GM12878 (cell line): Measurements from ENCODE around the gene ABHD15. TPM values are rescaled to one million over a fixed set of nuclear protein-coding genes. Genes with fewer than 3 reads are reported as not detected.

Experiments
- ATAC-seq: fragments of 200-7000 bp; cut with Tn5 transposase; 3 replicates; pipeline ENCODE4 v1.9.1; 2020; ENCODE audit warnings: mild to moderate bottlenecking, moderate library complexity
- BruUV-seq: library from RNA; stranded (reverse); fragments of 400-500 nt; replicated peaks from 2 replicates; lab custom pipeline; 2021; lab: Mats Ljungman, UMichigan
- CTCF ChIA-PET: fragments of 300-600 bp; sonication (Branson Sonifier 250); formaldehyde crosslinking; extraction: SDS; loops from one replicate; lab custom pipeline; 2021; ENCODE audit warnings: inconsistent platforms; lab: Yijun Ruan, JAX
- POLR2A ChIA-PET: fragments of 350-600 bp; formaldehyde crosslinking; extraction: SDS; loops from one replicate; lab custom pipeline; 2021; ENCODE audit warnings: inconsistent platforms; lab: Charles Lee
- RAD21 ChIA-PET: fragments of 300-600 bp; sonication (Branson Sonifier 250); formaldehyde crosslinking; loops from one replicate; lab custom pipeline; 2023; ENCODE audit warnings: antibody characterized with exemption; ENCODE audit not compliant: unreplicated experiment; lab: Charles Lee
- SMC1A ChIA-PET: fragments of 300-600 bp; sonication (Branson Sonifier 250); formaldehyde crosslinking; loops from one replicate; lab custom pipeline; 2023; ENCODE audit not compliant: unreplicated experiment, uncharacterized antibody; lab: Charles Lee
- DNase-seq: peaks from one replicate; pipeline ENCODE4 v3.0.0-alpha.2; 2011; ENCODE audit warnings: low read depth, low spot score
- FAIRE-seq: peaks from 3 replicates; lab custom pipeline; 2011; peaks lifted over from hg19 to GRCh38; lab: Jason Lieb, UNC
- H2AFZ ChIP-seq: 2 replicates; pipeline ENCODE4 v1.6.0; 2011; ENCODE audit warnings: low read depth, low read length, control low read depth; ENCODE audit not compliant: control insufficient read depth
- H3K27ac ChIP-seq: 2 replicates; pipeline ENCODE4 v1.5.1; 2011; ENCODE audit warnings: control low read depth; ENCODE audit not compliant: control insufficient read depth, insufficient read depth
- H3K27me3 ChIP-seq, 2 experiments: replicated peaks in 1 of 2; 2 replicates each; pipeline versions ENCODE4 v1.6.0 to v1.6.1; 2011; ENCODE audit warnings: low read length in 1 of 2; ENCODE audit not compliant: control insufficient read depth in 2 of 2, insufficient read depth in 2 of 2
- H3K36me3 ChIP-seq, 2 experiments: 2 replicates each; pipeline ENCODE4 v1.5.1; 2011; ENCODE audit warnings: low read length in 1 of 2; ENCODE audit not compliant: control insufficient read depth in 2 of 2, insufficient read depth in 2 of 2
- H3K4me1 ChIP-seq: 2 replicates; pipeline ENCODE4 v1.6.1; 2011; ENCODE audit warnings: mild to moderate bottlenecking, low read length, moderate library complexity, mixed read lengths; ENCODE audit not compliant: control insufficient read depth, insufficient read depth
- H3K4me2 ChIP-seq: 2 replicates; pipeline ENCODE4 v1.6.0; 2011; ENCODE audit warnings: control low read depth; ENCODE audit not compliant: control insufficient read depth, insufficient read depth
- H3K4me3 ChIP-seq: fragments of 200-600 bp; sonication (generic); 2 replicates; pipeline ENCODE4 v1.5.1; 2016
- H3K79me2 ChIP-seq: 2 replicates; pipeline ENCODE4 v1.6.0; 2011; ENCODE audit warnings: low read length; ENCODE audit not compliant: control insufficient read depth, insufficient read depth
- H3K9ac ChIP-seq: 2 replicates; pipeline ENCODE4 v1.8.0; 2011; ENCODE audit warnings: low read length, control low read depth, mixed read lengths; ENCODE audit not compliant: control insufficient read depth, insufficient read depth
- H3K9me3 ChIP-seq: replicated peaks from 3 replicates; pipeline ENCODE4 v1.5.1; 2011; ENCODE audit warnings: mild to moderate bottlenecking, low read length; ENCODE audit not compliant: control insufficient read depth, insufficient read depth
- H4K20me1 ChIP-seq: 2 replicates; pipeline ENCODE4 v1.6.0; 2011; ENCODE audit not compliant: control insufficient read depth, insufficient read depth
- BCL11A ChIP-seq: IDR thresholded peaks from 2 replicates; pipeline ENCODE4 v1.6.1; 2011; ENCODE audit warnings: low read depth, low read length
- CHD2 ChIP-seq: IDR thresholded peaks from 2 replicates; pipeline ENCODE4 v1.6.1; 2011; ENCODE audit warnings: low read depth, low read length, improper control_type of control experiment, borderline replicate concordance
- CTCF ChIP-seq, 3 experiments: IDR thresholded peaks in 2 of 3; conservative IDR thresholded peaks in 1 of 3; 2 replicates each; pipeline ENCODE4 v1.5.1; 2011; ENCODE audit warnings: low read depth in 3 of 3, low read length in 3 of 3, mild to moderate bottlenecking in 3 of 3, control low read depth in 2 of 3, moderate library complexity in 2 of 3, inconsistent platforms in 1 of 3, mixed read lengths in 1 of 3; ENCODE audit not compliant: control insufficient read depth in 2 of 3, insufficient read depth in 1 of 3; ENCODE audit errors: extremely low read depth in 1 of 3
- FOS ChIP-seq: IDR thresholded peaks from 3 replicates; pipeline ENCODE4 v1.6.1; 2011; ENCODE audit warnings: borderline replicate concordance; ENCODE audit not compliant: insufficient read length; ENCODE audit errors: extremely low read depth
- KAT2A ChIP-seq: conservative IDR thresholded peaks from 2 replicates; pipeline ENCODE4 v1.6.1; 2011; ENCODE audit warnings: low read depth, low read length; ENCODE audit not compliant: control insufficient read depth
- KDM1A ChIP-seq: fragments of 200-600 bp; sonication (generic); IDR thresholded peaks from 2 replicates; pipeline ENCODE4 v1.6.1; 2016; ENCODE audit warnings: borderline replicate concordance
- MLLT1 ChIP-seq: fragments of 450-650 bp; IDR thresholded peaks from 2 replicates; pipeline ENCODE4 v1.6.1; 2016; ENCODE audit warnings: mild to moderate bottlenecking
- POLR2AphosphoS5 ChIP-seq: IDR thresholded peaks from 2 replicates; pipeline ENCODE4 v1.6.1; 2011; ENCODE audit warnings: mild to moderate bottlenecking, low read length, inconsistent platforms
- SMC3 ChIP-seq: IDR thresholded peaks from 2 replicates; pipeline ENCODE4 v1.6.1; 2011; ENCODE audit warnings: low read length, improper control_type of control experiment, borderline replicate concordance
- SREBF2 ChIP-seq: IDR thresholded peaks from 2 replicates; pipeline ENCODE4 v1.6.1; 2012; ENCODE audit warnings: mild to moderate bottlenecking, low read length
- TBL1XR1 ChIP-seq: IDR thresholded peaks from 2 replicates; pipeline ENCODE4 v1.6.1; 2012; ENCODE audit warnings: low read depth, low read length, improper control_type of control experiment
- USF2 ChIP-seq: IDR thresholded peaks from 2 replicates; pipeline ENCODE4 v1.6.1; 2011; ENCODE audit warnings: low read depth, low read length, improper control_type of control experiment, borderline replicate concordance
- WRNIP1 ChIP-seq: IDR thresholded peaks from 2 replicates; pipeline ENCODE4 v1.6.1; 2011; ENCODE audit warnings: low read depth, low read length, improper control_type of control experiment, borderline replicate concordance
- ZBTB4 ChIP-seq: fragments of 450-650 bp; formaldehyde crosslinking; IDR thresholded peaks from 2 replicates; pipeline ENCODE4 v1.4.0; 2022; ENCODE audit warnings: mild to moderate bottlenecking, moderate library complexity
- ZSCAN29 ChIP-seq: fragments of 450-650 bp; IDR thresholded peaks from 2 replicates; pipeline ENCODE4 v1.6.1; 2017; ENCODE audit warnings: mild to moderate bottlenecking, moderate library complexity
- ZZZ3 ChIP-seq: IDR thresholded peaks from 2 replicates; pipeline ENCODE4 v1.6.1; 2011; ENCODE audit warnings: low read depth; ENCODE audit not compliant: control insufficient read depth, insufficient read length
- whole genome bisulfite sequencing: methylation state at CpG from one replicate; pipeline ENCODE4 v1.1.6; 2016; ENCODE audit warnings: low lambda C conversion rate; ENCODE audit not compliant: insufficient replicate concordance, insufficient coverage; ENCODE audit errors: missing lambda C conversion rate; 5-methylcytosine and 5-hydroxymethylcytosine counted together
- in situ Hi-C: fragments of 300-500 bp; cut with MboI; formaldehyde crosslinking; loops from 9 replicates; pipeline ENCODE4 v1.14.3; 2018; ENCODE audit warnings: mixed read lengths
- intact Hi-C: fragments of 100-400 bp; cut with micrococcal nuclease; formaldehyde crosslinking; loops from one replicate; pipeline ENCODE4 v1.14.2; 2022; ENCODE audit not compliant: unreplicated experiment
- polyA plus RNA-seq, 11 experiments: library from polyadenylated mRNA; depleted of rRNA in 4 of 11; unstranded in 6 of 11; stranded (reverse) in 5 of 11; fragments of >200 nt; fragmentation: Nextera tagmentation in 4 of 11; fragmentation: Illumina TruSeq in 1 of 11; extraction: Ambion mirVana in 4 of 11; extraction: Trizol in 1 of 11; gene quantifications; 1 replicate in 1 of 11; 2 replicates in 10 of 11; pipeline versions ENCODE4 v1.2.1 to v1.2.3, GENCODE V29; 2011 to 2016; ENCODE audit warnings: inconsistent platforms in 2 of 11, missing spikeins in 2 of 11, low read depth in 1 of 11
- total RNA-seq, 4 experiments: library from RNA; depleted of rRNA in 3 of 4; stranded (reverse); fragments of >200 nt in 3 of 4; fragmentation: Illumina TruSeq in 1 of 4; extraction: Trizol in 1 of 4; gene quantifications; 2 replicates each; pipeline versions ENCODE4 v1.2.1 to v1.2.3, GENCODE V29; 2013 to 2021

Gene ABHD15
- total and polyA plus RNA-seq, 10 of the 15 experiments (the other 5 are each of a cell fraction or from before 2014, with no cell fraction given) = 2.1 to 9.2 (median 4.9) TPM

GRCh38 chr17:29595943-29596774 lies 29.3 kb upstream of the ABHD15 start:
- no peaks in the 10 kb centered on the region for H3K9me3 ChIP-seq
- H3K36me3 ChIP-seq = no peaks in the 10 kb centered on the region
- DNase-seq = no peak
- H3K4me3 ChIP-seq = no peak overlapping the region
- SMC1A ChIA-PET = no interaction called here
- H4K20me1 ChIP-seq = no peaks in the 10 kb centered on the region
- RAD21 ChIA-PET = no interaction called here
- H3K4me2 ChIP-seq = no peak overlapping the region
- ATAC-seq = no peak
- POLR2A ChIA-PET = no interaction called here
- H3K27ac ChIP-seq = no peak overlapping the region
- FAIRE-seq = no peak
- no peak overlapping the region for H2AFZ ChIP-seq
- no peaks in the 10 kb centered on the region; a peak in 1 of 4 replicates for H3K27me3 ChIP-seq
- H3K9ac ChIP-seq = no peak overlapping the region
- peaks cover 32% of the 10 kb centered on the region for H3K4me1 ChIP-seq
- H3K79me2 ChIP-seq = no peaks in the 10 kb centered on the region
- CTCF ChIA-PET = interaction anchor here (0.8 to 1.8 kb wide), 2 partner anchors 16 to 17 kb away, joined by 3 to 7 read pairs; no protein-coding TSS in a partner anchor
- BruUV-seq = no TSS peak
- WGBS = 62% methylated on average over 12 of the region's 12 CpGs
- in situ Hi-C loops (no loop called here), intact Hi-C loops (loop anchor here (10.0 kb wide), 1 partner anchor 231 kb away; no protein-coding TSS in a partner anchor)
- TF ChIP-seq MLLT1 (no peak), SREBF2 (no peak), USF2 (no peak), SMC3 (no peak), CTCF (IDR thresholded peaks at IDR 0.05 in 2 of 3, conservative IDR thresholded peaks at IDR 0.05 in 1 of 3; ENCODE audit: control insufficient read depth in 2 of 3, extremely low read depth in 1 of 3, insufficient read depth in 1 of 3, low read depth in 3 of 3, low read length in 3 of 3) (no peak), ZZZ3 (no peak), ZBTB4 (CRISPR knock-in tag) (no peak), POLR2AphosphoS5 (no peak), CHD2 (no peak), WRNIP1 (no peak), KDM1A (no peak), BCL11A (no peak), FOS (no peak), KAT2A (no peak), TBL1XR1 (no peak), ZSCAN29 (no peak)
